HEK293 (cell line): ENCODE results near the gene MGLL.

Source experiments
- CTCF ChIA-PET: fragments of 350-600 bp; formaldehyde crosslinking; extraction: SDS; loops from one replicate; lab custom pipeline; 2021; ENCODE audit warnings: antibody characterized with exemption; lab: Yijun Ruan, JAX
- POLR2A ChIA-PET: fragments of 300-600 bp; formaldehyde crosslinking; extraction: SDS; loops from one replicate; lab custom pipeline; 2020; ENCODE audit warnings: antibody characterized with exemption, inconsistent platforms; lab: Yijun Ruan, JAX
- H3K27ac ChIP-seq: fragments of 200-500 bp; sonication (Bioruptor generic); 2 replicates; pipeline ENCODE4 v1.5.1; 2014; ENCODE audit warnings: low read depth, low read length, control low read depth, inconsistent platforms; ENCODE audit errors: extremely low read depth
- H3K36me3 ChIP-seq, 2 experiments: fragments of 200-500 bp in 1 of 2; sonication (Bioruptor generic) in 1 of 2; 1 replicate in 1 of 2; 2 replicates in 1 of 2; pipeline ENCODE4 v1.5.1; 2014 to 2017; ENCODE audit warnings: inconsistent platforms in 2 of 2, low read length in 2 of 2; ENCODE audit not compliant: control insufficient read depth in 2 of 2, insufficient read depth in 1 of 2
- H3K4me1 ChIP-seq: fragments of 200-500 bp; sonication (Bioruptor generic); 2 replicates; pipeline ENCODE4 v1.5.1; 2014; ENCODE audit warnings: mild to moderate bottlenecking, low read length, inconsistent platforms; ENCODE audit not compliant: control insufficient read depth, insufficient read depth
- H3K4me3 ChIP-seq: 2 replicates; pipeline ENCODE4 v1.5.1; 2011; ENCODE audit warnings: low read depth, mild to moderate bottlenecking, control low read depth, low read length, moderate library complexity
- H3K9me3 ChIP-seq: fragments of 200-500 bp; sonication (Bioruptor generic); 2 replicates; pipeline ENCODE4 v1.5.1; 2014; ENCODE audit warnings: low read depth, low read length, inconsistent platforms; ENCODE audit not compliant: control insufficient read depth, insufficient read depth
- MEIS1 ChIP-seq: sonication (generic); formaldehyde crosslinking; IDR thresholded peaks from 2 replicates; pipeline ENCODE4 v1.8.1; 2022; ENCODE audit warnings: missing genetic modification reagents, mild to moderate bottlenecking, borderline replicate concordance
- MYNN ChIP-seq: fragments of 450-650 bp; formaldehyde crosslinking; IDR thresholded peaks from 2 replicates; pipeline ENCODE4 v1.5.1; 2016; ENCODE audit warnings: missing biosample characterization, missing genetic modification characterization, borderline replicate concordance
- MZF1 ChIP-seq: fragments of 450-650 bp; formaldehyde crosslinking; IDR thresholded peaks from 2 replicates; pipeline ENCODE4 v1.5.1; 2017; ENCODE audit warnings: missing biosample characterization, missing genetic modification characterization, borderline replicate concordance
- REPIN1 ChIP-seq: fragments of 450-650 bp; formaldehyde crosslinking; IDR thresholded peaks from 2 replicates; pipeline ENCODE4 v1.5.1; 2017; ENCODE audit warnings: missing biosample characterization, missing genetic modification characterization, low read depth
- SALL2 ChIP-seq: fragments of 450-650 bp; formaldehyde crosslinking; IDR thresholded peaks from 2 replicates; pipeline ENCODE4 v1.5.0; 2017; ENCODE audit warnings: missing biosample characterization, mild to moderate bottlenecking, missing genetic modification characterization, borderline replicate concordance
- SP2 ChIP-seq: fragments of 450-650 bp; formaldehyde crosslinking; IDR thresholded peaks from 2 replicates; pipeline ENCODE4 v1.5.1; 2016; ENCODE audit warnings: missing biosample characterization, missing genetic modification characterization
- ZBTB17 ChIP-seq: fragments of 450-650 bp; formaldehyde crosslinking; IDR thresholded peaks from 2 replicates; pipeline ENCODE4 v1.5.1; 2016; ENCODE audit warnings: missing biosample characterization, missing genetic modification characterization
- ZEB2 ChIP-seq: fragments of 450-650 bp; formaldehyde crosslinking; IDR thresholded peaks from 2 replicates; pipeline ENCODE4 v1.5.1; 2016; ENCODE audit warnings: missing biosample characterization, missing genetic modification characterization
- ZNF112 ChIP-seq: fragments of 450-650 bp; formaldehyde crosslinking; IDR thresholded peaks from 2 replicates; pipeline ENCODE4 v1.5.0; 2017; ENCODE audit warnings: missing biosample characterization, missing genetic modification characterization
- ZNF132 ChIP-seq: fragments of 450-650 bp; formaldehyde crosslinking; IDR thresholded peaks from 2 replicates; pipeline ENCODE4 v1.5.1; 2017; ENCODE audit warnings: missing biosample characterization, missing genetic modification characterization, borderline replicate concordance
- ZNF140 ChIP-seq: fragments of 450-650 bp; formaldehyde crosslinking; IDR thresholded peaks from 2 replicates; pipeline ENCODE4 v1.5.1; 2016; ENCODE audit warnings: missing biosample characterization, missing genetic modification characterization
- ZNF16 ChIP-seq: fragments of 450-650 bp; formaldehyde crosslinking; IDR thresholded peaks from 2 replicates; pipeline ENCODE4 v1.5.1; 2016; ENCODE audit warnings: low read depth, missing biosample characterization, missing genetic modification characterization
- ZNF202 ChIP-seq: fragments of 450-650 bp; formaldehyde crosslinking; IDR thresholded peaks from 2 replicates; pipeline ENCODE4 v1.5.1; 2016; ENCODE audit warnings: missing biosample characterization, missing genetic modification characterization, borderline replicate concordance
- ZNF239 ChIP-seq: fragments of 450-650 bp; formaldehyde crosslinking; IDR thresholded peaks from 2 replicates; pipeline ENCODE4 v1.5.1; 2016; ENCODE audit warnings: missing biosample characterization, missing genetic modification characterization
- ZNF426 ChIP-seq: fragments of 450-650 bp; formaldehyde crosslinking; IDR thresholded peaks from 2 replicates; pipeline ENCODE4 v1.5.1; 2017; ENCODE audit warnings: missing biosample characterization, missing genetic modification characterization, mild to moderate bottlenecking, inconsistent platforms, moderate library complexity
- ZNF473 ChIP-seq: fragments of 450-650 bp; formaldehyde crosslinking; IDR thresholded peaks from 2 replicates; pipeline ENCODE4 v1.5.1; 2017; ENCODE audit warnings: missing biosample characterization, missing genetic modification characterization
- ZNF510 ChIP-seq: fragments of 450-650 bp; formaldehyde crosslinking; IDR thresholded peaks from 2 replicates; pipeline ENCODE4 v1.5.1; 2018; ENCODE audit warnings: mild to moderate bottlenecking, missing genetic modification characterization, missing biosample characterization; ENCODE audit not compliant: insufficient replicate concordance
- ZNF548 ChIP-seq: fragments of 450-650 bp; formaldehyde crosslinking; IDR thresholded peaks from 2 replicates; pipeline ENCODE4 v1.5.1; 2016; ENCODE audit warnings: missing biosample characterization, missing genetic modification characterization
- ZNF558 ChIP-seq: fragments of 450-650 bp; formaldehyde crosslinking; IDR thresholded peaks from 2 replicates; pipeline ENCODE4 v1.5.1; 2016; ENCODE audit warnings: missing biosample characterization, missing genetic modification characterization
- ZNF626 ChIP-seq: fragments of 450-650 bp; sonication (Bioruptor Pico); formaldehyde crosslinking; IDR thresholded peaks from 2 replicates; pipeline ENCODE4 v1.5.1; 2018; ENCODE audit warnings: missing biosample characterization, missing genetic modification characterization, inconsistent platforms
- ZNF654 ChIP-seq: fragments of 450-650 bp; formaldehyde crosslinking; IDR thresholded peaks from 2 replicates; pipeline ENCODE4 v1.5.1; 2016; ENCODE audit warnings: low read depth, missing biosample characterization, missing genetic modification characterization
- ZNF677 ChIP-seq: fragments of 450-650 bp; IDR thresholded peaks from 2 replicates; pipeline ENCODE4 v1.5.0; 2018; ENCODE audit warnings: missing biosample characterization, mild to moderate bottlenecking, missing genetic modification characterization, moderate library complexity
- ZNF768 ChIP-seq: fragments of 450-650 bp; formaldehyde crosslinking; IDR thresholded peaks from 2 replicates; pipeline ENCODE4 v1.5.1; 2018; ENCODE audit warnings: missing biosample characterization, mild to moderate bottlenecking, missing genetic modification characterization
- ZSCAN23 ChIP-seq: fragments of 450-650 bp; formaldehyde crosslinking; IDR thresholded peaks from 2 replicates; pipeline ENCODE4 v1.5.1; 2016; ENCODE audit warnings: missing biosample characterization, missing genetic modification characterization
- TF ChIP-seq, protein P1 (sequence below): fragments of 450-650 bp; formaldehyde crosslinking; IDR thresholded peaks from 2 replicates; pipeline ENCODE4 v1.5.0; 2017; ENCODE audit warnings: missing biosample characterization, missing genetic modification characterization, borderline replicate concordance
- TF ChIP-seq, protein P2 (sequence below): fragments of 450-650 bp; formaldehyde crosslinking; IDR thresholded peaks from 2 replicates; pipeline ENCODE4 v1.5.1; 2016; ENCODE audit warnings: missing biosample characterization, missing genetic modification characterization
- TF ChIP-seq, protein P3 (sequence below): fragments of 450-650 bp; formaldehyde crosslinking; conservative IDR thresholded peaks from 2 replicates; pipeline ENCODE4 v1.5.1; 2016; ENCODE audit warnings: low read depth, missing biosample characterization, missing genetic modification characterization

Gene MGLL

DNA sequence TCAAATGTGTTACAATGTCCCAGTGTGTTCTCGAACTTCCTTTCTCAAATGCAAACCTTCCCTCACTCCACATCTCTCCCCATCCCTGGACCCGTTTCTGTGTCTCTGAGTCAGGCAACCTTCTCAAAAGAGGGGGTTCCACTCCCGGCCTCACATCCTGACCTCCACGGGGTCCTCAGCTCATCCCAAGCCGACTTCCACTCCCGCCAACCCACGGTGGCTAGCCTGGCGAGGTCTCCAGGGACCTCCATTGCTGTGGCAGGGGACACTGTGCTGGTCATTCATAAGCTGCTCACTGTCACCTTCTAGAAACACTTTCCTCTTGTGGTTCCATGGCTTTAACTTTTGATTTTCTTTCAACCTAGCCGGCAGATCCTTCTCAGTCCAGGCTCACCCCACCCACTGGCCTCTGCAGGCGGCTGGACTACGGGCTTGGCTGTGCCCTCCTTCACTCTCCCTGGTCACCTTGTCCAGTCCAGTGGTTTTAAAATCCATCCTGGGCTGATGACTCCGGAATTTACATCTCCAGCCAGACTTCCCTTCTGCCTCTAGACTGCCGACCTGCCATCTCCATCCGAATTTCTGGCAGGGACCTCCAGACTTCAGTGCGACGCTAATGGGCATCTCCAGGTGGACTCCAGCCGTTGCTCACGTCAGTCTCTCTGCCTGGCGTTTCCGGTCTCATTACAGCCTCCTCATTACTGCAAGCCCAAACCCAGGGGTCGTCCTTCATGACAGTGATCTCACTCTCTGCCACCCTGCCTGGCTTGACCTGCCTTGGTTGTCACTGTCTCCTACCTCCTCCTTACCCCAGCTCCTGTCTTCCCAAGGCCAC lies 129.6 kb downstream of the MGLL start (continued):
- no peak for TF ChIP-seq SP2 (tag by site-specific recombination)
- TF ChIP-seq ZNF548 (tag by site-specific recombination) = no peak
- no peak for TF ChIP-seq ZNF112 (tag by site-specific recombination)

DNA sequence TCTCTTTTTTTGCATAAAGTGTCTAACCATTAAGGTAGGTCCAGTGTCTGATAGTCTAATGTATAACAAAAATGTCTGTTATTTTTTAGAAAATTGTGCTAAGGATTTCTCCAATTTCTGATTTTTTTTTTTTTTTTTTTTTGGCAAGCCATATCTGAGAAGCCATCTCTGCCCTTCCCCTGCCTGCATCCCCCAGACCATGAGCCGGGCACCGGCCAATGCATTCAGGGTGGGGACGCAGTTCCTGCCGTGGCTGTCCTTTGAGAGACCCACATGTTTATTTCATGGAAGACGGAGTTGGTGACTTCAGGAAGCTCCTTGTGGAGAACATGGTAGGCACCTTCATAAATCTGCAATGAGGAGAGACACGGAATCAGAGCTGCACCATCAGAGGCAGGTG lies 130.3 kb downstream of the MGLL start:
- H3K4me3 ChIP-seq = no peak overlapping the region
- TF ChIP-seq MEIS1 (CRISPR knock-in tag) = no peak
- TF ChIP-seq, protein P1, sequence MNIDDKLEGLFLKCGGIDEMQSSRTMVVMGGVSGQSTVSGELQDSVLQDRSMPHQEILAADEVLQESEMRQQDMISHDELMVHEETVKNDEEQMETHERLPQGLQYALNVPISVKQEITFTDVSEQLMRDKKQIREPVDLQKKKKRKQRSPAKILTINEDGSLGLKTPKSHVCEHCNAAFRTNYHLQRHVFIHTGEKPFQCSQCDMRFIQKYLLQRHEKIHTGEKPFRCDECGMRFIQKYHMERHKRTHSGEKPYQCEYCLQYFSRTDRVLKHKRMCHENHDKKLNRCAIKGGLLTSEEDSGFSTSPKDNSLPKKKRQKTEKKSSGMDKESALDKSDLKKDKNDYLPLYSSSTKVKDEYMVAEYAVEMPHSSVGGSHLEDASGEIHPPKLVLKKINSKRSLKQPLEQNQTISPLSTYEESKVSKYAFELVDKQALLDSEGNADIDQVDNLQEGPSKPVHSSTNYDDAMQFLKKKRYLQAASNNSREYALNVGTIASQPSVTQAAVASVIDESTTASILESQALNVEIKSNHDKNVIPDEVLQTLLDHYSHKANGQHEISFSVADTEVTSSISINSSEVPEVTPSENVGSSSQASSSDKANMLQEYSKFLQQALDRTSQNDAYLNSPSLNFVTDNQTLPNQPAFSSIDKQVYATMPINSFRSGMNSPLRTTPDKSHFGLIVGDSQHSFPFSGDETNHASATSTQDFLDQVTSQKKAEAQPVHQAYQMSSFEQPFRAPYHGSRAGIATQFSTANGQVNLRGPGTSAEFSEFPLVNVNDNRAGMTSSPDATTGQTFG = no peak
- no peak for TF ChIP-seq ZNF426
- TF ChIP-seq SALL2 = no peak
- TF ChIP-seq ZNF677 (tag by site-specific recombination) = no peak
- no peak for TF ChIP-seq ZNF473 (tag by site-specific recombination)
- TF ChIP-seq, protein P2, sequence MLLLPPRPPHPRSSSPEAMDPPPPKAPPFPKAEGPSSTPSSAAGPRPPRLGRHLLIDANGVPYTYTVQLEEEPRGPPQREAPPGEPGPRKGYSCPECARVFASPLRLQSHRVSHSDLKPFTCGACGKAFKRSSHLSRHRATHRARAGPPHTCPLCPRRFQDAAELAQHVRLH (tag by site-specific recombination) = no peak
- no peak for TF ChIP-seq ZNF768 (tag by site-specific recombination)
- TF ChIP-seq MZF1 = no peak
- TF ChIP-seq ZSCAN23 = no peak
- TF ChIP-seq ZBTB17 (tag by site-specific recombination) = no peak
- TF ChIP-seq ZNF654 = no peak
- no peak for TF ChIP-seq ZNF140
- POLR2A ChIA-PET = no interaction called here
- CTCF ChIA-PET = interaction anchor here (1.4 kb wide), 1 partner anchor 267 kb away, joined by 4 read pairs; no protein-coding TSS in a partner anchor
- H3K4me1 ChIP-seq = no peaks in the 10 kb centered on the region
- no peaks in the 10 kb centered on the region for H3K9me3 ChIP-seq
- no peaks in the 10 kb centered on the region for H3K36me3 ChIP-seq
- no peak overlapping the region for H3K27ac ChIP-seq

DNA sequence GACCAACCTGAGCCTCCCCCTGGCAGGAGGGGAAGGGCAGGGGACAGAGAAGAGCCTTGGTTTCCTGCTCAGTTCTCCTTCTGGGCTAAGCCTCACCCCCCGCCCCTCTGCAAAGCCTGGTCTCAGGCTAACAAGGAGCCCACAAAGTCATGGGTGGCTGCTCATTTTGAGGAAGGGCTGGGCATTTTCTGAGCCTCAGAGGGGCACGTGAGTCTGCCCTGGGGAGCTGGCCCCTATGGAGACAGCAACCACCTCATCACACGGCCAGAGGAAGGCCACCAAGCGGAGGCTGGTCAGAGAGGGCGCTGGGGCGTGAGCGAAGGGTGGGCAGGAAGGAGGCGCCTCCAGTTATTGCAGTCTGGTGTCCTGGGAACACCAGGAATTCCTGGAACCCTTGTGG lies 130.8 kb downstream of the MGLL start:
- CTCF ChIA-PET = interaction anchor here (1.2 to 1.4 kb wide), 3 partner anchors 140 to 268 kb away, joined by 4 to 7 read pairs (median 5); no protein-coding TSS in a partner anchor
- Histone ChIP-seq H3K4me1 (no peaks in the 10 kb centered on the region), H3K4me3 (no peak overlapping the region), H3K9me3 (no peaks in the 10 kb centered on the region), H3K27ac (no peak overlapping the region), H3K36me3 (no peaks in the 10 kb centered on the region)
- POLR2A ChIA-PET = no interaction called here
- TF ChIP-seq ZNF202 (tag by site-specific recombination) (no peak), REPIN1 (no peak), ZNF132 (tag by site-specific recombination) (no peak), ZEB2 (tag by site-specific recombination) (no peak), ZNF626 (tag by site-specific recombination) (no peak), MYNN (no peak), ZNF558 (tag by site-specific recombination) (no peak), ZNF16 (tag by site-specific recombination) (no peak), ZNF473 (tag by site-specific recombination) (no peak), ZNF510 (tag by site-specific recombination) (no peak), ZNF239 (no peak)
- TF ChIP-seq, protein P3, sequence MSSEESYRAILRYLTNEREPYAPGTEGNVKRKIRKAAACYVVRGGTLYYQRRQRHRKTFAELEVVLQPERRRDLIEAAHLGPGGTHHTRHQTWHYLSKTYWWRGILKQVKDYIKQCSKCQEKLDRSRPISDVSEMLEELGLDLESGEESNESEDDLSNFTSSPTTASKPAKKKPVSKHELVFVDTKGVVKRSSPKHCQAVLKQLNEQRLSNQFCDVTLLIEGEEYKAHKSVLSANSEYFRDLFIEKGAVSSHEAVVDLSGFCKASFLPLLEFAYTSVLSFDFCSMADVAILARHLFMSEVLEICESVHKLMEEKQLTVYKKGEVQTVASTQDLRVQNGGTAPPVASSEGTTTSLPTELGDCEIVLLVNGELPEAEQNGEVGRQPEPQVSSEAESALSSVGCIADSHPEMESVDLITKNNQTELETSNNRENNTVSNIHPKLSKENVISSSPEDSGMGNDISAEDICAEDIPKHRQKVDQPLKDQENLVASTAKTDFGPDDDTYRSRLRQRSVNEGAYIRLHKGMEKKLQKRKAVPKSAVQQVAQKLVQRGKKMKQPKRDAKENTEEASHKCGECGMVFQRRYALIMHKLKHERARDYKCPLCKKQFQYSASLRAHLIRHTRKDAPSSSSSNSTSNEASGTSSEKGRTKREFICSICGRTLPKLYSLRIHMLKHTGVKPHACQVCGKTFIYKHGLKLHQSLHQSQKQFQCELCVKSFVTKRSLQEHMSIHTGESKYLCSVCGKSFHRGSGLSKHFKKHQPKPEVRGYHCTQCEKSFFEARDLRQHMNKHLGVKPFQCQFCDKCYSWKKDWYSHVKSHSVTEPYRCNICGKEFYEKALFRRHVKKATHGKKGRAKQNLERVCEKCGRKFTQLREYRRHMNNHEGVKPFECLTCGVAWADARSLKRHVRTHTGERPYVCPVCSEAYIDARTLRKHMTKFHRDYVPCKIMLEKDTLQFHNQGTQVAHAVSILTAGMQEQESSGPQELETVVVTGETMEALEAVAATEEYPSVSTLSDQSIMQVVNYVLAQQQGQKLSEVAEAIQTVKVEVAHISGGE (tag by site-specific recombination) = no peak
